GM21786 (cell line): ENCODE measurements around the gene SRY.
"Not testable (repeated sequence)": the region's sequence is repeated elsewhere in the genome, so short reads cannot be mapped to it uniquely, and the experiment has no call there.

Experiments used
- ATAC-seq: cut with Tn5 transposase; IDR thresholded peaks from one replicate; pipeline ENCODE4 v1.9.1; 2021; ENCODE audit not compliant: unreplicated experiment

SRY gene

DNA sequence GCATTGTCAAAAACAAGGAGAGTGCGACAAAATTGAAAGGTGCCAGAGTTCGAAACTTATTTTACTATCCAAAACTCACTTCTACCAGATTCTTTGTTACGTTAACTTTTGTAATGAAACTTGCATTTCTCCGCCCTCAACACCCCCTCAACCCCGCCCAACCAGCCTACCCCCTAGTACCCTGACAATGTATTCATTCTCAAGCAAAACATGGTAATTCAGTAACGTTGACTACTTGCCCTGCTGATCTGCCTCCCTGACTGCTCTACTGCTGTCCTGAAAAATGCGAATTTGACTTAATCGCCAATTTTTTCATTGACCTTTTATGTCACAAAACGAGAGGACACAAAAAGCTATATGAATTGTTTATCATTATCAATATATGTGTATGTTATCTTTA, at the start of gene SRY:
Gene SRY, minus strand, starts transcription at position 83 of the 400 bp plus-strand sequence. Its CDS starts 79 bp downstream, at position 4.
- ATAC-seq, result no peak

DNA sequence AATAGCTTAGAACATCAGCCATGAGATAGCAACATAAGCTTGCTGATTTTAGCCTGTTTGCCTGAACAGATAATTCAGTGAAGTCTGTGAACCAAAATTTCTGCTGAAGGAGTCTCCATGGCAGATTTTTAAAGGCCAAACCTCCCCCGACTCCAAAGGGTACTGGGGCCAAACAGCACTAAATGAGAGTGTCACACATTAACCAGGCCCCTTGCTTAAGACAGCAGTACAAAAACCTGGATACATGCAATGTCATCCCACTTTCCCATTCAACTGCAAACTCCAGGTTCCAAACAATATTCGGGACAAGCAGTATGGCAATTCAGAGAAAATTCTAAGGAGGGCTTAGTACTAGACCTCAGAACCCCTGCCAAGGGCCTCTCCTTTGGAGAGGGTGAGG, 49.6 kb upstream of the SRY start:
- ATAC-seq, result no peak

DNA sequence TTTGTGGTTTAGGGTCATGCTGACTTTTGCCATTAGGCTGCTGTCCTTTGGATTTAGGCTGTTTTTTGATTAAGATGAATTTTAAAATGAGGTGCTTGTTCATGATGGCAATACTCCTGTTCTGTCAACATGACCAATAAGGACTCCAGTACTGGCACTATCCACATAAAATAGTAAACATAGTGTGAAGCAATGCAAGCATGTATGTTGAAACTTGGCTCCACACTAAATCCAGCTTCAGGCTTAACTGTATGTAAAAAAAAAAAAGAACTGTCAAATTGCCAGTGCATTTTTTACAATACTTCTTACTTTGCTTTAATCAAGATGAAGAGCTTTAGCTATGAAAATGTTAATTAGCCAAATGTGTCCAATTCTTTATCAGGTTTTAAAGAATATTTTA, 47.7 kb upstream of the SRY start:
- no peak for ATAC-seq

DNA sequence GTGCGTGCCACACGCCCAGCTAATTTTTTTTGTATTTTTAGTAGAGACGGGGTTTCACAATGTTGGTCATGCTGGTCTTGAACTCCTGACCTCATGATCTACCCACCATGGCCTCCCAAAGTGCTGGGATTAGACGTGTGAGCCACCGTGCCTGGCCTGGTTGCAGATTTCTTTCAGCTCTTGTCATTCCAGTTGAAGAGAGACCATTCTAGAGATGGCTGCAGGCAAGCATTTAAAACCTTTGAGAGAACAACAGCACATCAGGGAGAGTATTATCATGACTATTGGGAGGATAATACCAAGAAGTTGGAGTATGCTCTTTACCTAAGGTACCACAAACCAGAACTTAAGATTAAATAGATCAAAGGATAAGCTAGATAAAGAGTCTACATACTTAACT, 41.0 kb upstream of the SRY start:
- no peak for ATAC-seq

DNA sequence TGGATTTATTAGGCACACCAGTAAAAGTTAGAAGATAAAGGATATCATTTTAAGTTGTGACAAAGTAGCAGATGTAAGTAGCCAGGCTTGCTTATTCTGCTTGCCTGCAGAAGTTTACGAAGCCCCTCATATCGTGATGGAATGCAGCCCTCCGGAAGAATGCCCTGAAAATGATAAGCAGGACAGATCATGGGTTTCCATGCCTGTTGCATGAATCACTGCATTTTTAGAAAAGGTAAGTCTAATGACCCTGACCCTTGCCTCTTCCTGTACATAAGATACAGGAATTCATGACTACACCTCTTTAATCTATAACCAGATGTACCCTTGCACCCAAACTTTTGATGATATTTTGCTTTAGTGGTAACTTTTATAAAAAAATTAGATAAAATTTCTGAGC, 37.0 kb upstream of the SRY start:
- no peak for ATAC-seq

DNA sequence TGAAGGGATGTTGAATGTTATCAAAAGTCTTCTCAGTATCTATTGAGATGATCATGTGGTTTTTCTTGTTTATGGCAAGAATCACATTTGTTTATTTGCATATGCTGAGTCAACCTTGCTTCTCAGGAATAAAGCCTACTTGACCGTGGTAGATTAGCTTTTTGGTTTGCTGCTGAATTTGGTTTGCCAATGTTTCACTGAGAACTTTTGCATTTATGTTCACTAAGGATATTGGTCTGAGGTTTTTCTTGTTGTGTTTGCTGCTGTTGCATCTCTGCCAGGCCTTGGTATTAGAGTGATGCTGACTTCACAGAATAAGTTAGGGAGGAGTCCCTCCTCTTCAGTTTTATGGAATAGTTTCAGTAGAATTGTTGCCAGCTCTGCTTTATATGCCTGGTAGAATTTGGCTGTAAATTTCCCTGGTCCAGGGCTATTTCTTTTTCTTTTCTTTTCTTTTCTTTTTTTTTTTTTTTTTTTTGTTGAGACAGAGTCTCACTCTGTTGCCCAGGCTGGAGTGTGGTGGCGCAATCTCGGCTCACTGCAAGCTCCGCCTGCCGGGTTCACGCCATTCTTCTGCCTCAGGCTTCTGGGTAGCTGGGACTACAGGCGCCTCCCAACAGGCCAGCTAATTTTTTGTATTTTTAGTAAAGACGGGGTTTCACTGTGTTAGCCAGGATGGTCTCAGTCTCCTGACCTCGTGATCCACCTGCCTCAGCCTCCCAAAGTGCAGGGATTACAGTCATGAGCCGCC, 29.8 kb upstream of the SRY start:
- ATAC-seq, result not testable (repeated sequence)

DNA sequence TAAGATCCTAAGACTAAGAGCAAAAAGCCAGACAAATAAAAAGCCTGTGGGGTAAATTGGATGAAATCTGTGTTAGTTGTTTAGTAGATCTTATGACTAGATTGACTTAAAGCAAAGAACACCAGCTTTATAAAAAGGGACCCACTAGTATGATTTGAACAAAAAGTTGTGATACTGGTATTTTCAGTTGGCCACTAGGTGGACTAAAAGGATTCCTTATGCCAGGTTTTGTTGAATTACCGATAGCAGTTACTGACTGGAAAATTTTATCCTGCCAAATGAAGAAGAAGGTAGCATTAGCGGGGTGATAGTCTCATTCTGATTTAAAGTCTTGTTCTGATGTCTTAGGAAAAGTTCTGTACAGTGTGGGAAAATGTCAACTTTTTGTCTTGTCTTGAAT, 12.8 kb upstream of the SRY start:
- no peak for ATAC-seq

DNA sequence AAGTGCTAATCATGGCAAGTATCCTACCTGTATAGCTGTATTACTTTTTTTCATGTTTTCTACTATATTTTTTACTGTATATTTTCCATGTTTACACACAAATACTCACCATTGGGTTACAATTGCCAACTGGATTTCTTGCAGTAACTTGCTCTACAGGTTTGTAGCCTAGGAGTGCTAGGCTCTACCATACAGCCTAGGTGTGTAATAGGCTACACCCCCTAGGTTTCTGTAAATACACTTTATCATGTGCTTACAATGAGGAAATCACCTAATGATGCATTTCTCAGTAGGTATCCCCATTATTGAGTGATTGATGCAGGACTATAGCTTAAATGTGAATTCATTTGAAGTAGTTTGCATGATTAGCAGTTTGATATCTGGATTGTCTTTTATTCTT, 10.5 kb upstream of the SRY start:
- no peak for ATAC-seq

DNA sequence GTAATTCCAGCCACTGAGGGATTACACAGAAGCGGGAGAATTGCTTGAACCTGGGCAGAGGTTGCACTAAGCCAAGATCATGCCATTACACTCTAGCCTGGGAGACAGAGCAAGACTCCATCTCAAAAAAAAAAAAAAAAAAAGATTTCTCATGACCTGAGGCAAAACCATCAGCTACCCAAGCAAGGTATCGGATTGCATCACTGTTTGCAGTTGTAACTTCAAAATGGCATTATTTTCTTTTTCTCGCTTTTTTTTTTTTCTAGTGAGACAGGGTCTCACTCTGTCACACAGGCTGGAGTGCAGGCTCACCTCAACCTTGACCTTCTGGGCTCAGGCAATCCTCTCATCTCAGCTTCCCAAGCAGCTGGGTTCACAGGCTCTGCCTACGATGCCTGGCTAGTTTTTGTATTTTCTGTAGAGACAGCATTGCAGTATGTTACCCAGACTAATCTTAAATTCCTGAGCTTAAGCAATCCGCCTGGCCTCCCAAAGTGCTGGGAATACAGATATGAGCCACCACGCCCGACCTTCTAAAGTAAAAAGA, 9.6 kb upstream of the SRY start:
- ATAC-seq, result no peak

DNA sequence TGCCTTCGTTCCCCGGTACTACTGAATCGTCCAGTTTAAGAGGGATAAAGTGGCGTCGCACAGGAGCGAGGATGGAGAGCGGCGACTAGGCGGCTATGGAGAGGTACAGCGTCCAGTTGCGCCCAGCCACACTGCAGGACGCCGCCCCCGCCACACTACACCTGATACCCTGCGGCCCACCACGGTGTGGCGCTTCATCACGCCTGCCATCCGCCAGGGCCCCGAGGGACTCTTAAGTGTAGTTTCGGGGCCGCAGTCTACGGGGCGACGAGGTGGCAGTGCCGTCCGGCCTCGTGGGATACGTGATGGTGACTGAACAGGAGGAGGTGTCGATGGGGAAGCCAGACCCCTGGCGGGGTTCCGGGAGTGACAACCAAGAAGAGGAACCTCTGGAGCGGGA, 2.3 kb upstream of the SRY start:
- no peak for ATAC-seq

DNA sequence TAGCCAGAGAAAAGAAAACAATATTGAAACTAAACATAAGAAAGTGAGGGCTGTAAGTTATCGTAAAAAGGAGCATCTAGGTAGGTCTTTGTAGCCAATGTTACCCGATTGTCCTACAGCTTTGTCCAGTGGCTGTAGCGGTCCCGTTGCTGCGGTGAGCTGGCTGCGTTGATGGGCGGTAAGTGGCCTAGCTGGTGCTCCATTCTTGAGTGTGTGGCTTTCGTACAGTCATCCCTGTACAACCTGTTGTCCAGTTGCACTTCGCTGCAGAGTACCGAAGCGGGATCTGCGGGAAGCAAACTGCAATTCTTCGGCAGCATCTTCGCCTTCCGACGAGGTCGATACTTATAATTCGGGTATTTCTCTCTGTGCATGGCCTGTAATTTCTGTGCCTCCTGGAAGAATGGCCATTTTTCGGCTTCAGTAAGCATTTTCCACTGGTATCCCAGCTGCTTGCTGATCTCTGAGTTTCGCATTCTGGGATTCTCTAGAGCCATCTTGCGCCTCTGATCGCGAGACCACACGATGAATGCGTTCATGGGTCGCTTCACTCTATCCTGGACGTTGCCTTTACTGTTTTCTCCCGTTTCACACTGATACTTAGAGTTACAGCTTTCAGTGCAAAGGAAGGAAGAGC, 488 bp downstream of the SRY start:
- no peak for ATAC-seq
